A549 (cell line): ENCODE results near the gene NFATC4.

Experiments
- FOXS1 ChIP-seq: fragments of 250-450 bp; sonication (Bioruptor Pico); IDR thresholded peaks from 2 replicates; pipeline ENCODE4 v1.5.0; 2020; ENCODE audit warnings: mild to moderate bottlenecking, moderate library complexity
- MAX ChIP-seq: IDR thresholded peaks from 2 replicates; pipeline ENCODE4 v1.6.1; 2012
- MAZ ChIP-seq: fragments of 150-350 bp; IDR thresholded peaks from 2 replicates; pipeline ENCODE4 v1.6.1; 2014; ENCODE audit warnings: antibody characterized with exemption, low read depth, low read length, borderline replicate concordance
- POLR2A ChIP-seq: IDR thresholded peaks from 2 replicates; pipeline ENCODE4 v1.6.1; 2012; ENCODE audit warnings: mild to moderate bottlenecking, low read length
- RCOR1 ChIP-seq: fragments of 150-350 bp; IDR thresholded peaks from 2 replicates; pipeline ENCODE4 v1.6.1; 2014; ENCODE audit warnings: antibody characterized with exemption, low read length, low read depth
- RFX5 ChIP-seq: fragments of 450-650 bp; IDR thresholded peaks from 2 replicates; pipeline ENCODE4 v1.7.1; 2014; ENCODE audit warnings: antibody characterized with exemption, mild to moderate bottlenecking, moderate library complexity
- TF ChIP-seq, protein P1 (sequence below): IDR thresholded peaks from 2 replicates; pipeline ENCODE4 v1.6.1; 2012; ENCODE audit warnings: low read depth, borderline replicate concordance
- TF ChIP-seq, protein P2 (sequence below): fragments of 450-650 bp; IDR thresholded peaks from 2 replicates; pipeline ENCODE4 v1.6.1; 2014; ENCODE audit warnings: antibody characterized with exemption
- TF ChIP-seq, protein P3 (sequence below): fragments of >200 bp; sonication (Bioruptor Twin); formaldehyde crosslinking; IDR thresholded peaks from 3 replicates; pipeline ENCODE4 v1.5.1; 2016

- TF ChIP-seq, protein P1, sequence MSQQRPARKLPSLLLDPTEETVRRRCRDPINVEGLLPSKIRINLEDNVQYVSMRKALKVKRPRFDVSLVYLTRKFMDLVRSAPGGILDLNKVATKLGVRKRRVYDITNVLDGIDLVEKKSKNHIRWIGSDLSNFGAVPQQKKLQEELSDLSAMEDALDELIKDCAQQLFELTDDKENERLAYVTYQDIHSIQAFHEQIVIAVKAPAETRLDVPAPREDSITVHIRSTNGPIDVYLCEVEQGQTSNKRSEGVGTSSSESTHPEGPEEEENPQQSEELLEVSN: no peak
- TF ChIP-seq, protein P2, sequence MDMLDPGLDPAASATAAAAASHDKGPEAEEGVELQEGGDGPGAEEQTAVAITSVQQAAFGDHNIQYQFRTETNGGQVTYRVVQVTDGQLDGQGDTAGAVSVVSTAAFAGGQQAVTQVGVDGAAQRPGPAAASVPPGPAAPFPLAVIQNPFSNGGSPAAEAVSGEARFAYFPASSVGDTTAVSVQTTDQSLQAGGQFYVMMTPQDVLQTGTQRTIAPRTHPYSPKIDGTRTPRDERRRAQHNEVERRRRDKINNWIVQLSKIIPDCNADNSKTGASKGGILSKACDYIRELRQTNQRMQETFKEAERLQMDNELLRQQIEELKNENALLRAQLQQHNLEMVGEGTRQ: no peak
- TF ChIP-seq, protein P3, sequence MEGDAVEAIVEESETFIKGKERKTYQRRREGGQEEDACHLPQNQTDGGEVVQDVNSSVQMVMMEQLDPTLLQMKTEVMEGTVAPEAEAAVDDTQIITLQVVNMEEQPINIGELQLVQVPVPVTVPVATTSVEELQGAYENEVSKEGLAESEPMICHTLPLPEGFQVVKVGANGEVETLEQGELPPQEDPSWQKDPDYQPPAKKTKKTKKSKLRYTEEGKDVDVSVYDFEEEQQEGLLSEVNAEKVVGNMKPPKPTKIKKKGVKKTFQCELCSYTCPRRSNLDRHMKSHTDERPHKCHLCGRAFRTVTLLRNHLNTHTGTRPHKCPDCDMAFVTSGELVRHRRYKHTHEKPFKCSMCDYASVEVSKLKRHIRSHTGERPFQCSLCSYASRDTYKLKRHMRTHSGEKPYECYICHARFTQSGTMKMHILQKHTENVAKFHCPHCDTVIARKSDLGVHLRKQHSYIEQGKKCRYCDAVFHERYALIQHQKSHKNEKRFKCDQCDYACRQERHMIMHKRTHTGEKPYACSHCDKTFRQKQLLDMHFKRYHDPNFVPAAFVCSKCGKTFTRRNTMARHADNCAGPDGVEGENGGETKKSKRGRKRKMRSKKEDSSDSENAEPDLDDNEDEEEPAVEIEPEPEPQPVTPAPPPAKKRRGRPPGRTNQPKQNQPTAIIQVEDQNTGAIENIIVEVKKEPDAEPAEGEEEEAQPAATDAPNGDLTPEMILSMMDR: no peak
- TF ChIP-seq POLR2A: no peak
- TF ChIP-seq RFX5: no peak
- no peak for TF ChIP-seq MAX
- no peak for TF ChIP-seq FOXS1
- no peak for TF ChIP-seq RCOR1
- TF ChIP-seq MAZ: no peak
These were observed 30.7 kb upstream of the NFATC4 start for GRCh38 chr14:24337144-24337823.
